Prostate gland (tissue), 2 donors: ENCODE data around the gene FOXB1.

ENCODE experiments used
- POLR2A ChIP-seq: fragments of 450-650 bp; IDR thresholded peaks from one replicate; pipeline ENCODE4 v1.6.1; 2016; ENCODE audit warnings: antibody characterized with exemption, mild to moderate bottlenecking
- POLR2AphosphoS5 ChIP-seq: sonication (generic); formaldehyde crosslinking; IDR thresholded peaks from one replicate; pipeline ENCODE4 v1.6.1; 2017; ENCODE audit warnings: antibody characterized with exemption
- TF ChIP-seq, protein P1 (sequence below), 4 experiments: fragments of 200-600 bp in 2 of 4; fragments of 450-650 bp in 2 of 4; sonication (generic) in 2 of 4; IDR thresholded peaks; 1 replicate in 3 of 4; 2 replicates in 1 of 4; pipeline ENCODE4 v1.5.1; 2016 to 2019; ENCODE audit warnings: antibody characterized with exemption in 4 of 4, mild to moderate bottlenecking in 2 of 4, moderate library complexity in 2 of 4

DNA sequence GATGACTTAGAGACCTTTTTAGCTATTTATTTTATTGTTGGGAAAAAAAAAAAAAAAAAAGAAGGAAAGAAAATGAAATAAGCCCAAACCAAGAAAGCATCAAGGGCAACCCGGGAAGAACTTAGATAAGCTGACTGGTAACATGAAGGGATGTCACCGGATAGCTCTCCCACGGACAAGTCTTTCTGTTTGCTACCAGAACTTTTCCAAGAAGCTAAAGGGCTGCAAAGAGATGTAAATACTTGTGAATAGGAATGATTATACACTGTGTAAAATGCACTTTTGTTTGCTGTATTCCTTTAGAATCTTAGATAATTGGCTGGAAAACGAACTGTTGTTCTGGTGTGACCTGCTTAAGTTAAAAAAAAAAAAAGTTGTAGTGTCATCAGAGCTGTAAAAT is 2.8 kb downstream of the FOXB1 start:
- TF ChIP-seq, protein P1, sequence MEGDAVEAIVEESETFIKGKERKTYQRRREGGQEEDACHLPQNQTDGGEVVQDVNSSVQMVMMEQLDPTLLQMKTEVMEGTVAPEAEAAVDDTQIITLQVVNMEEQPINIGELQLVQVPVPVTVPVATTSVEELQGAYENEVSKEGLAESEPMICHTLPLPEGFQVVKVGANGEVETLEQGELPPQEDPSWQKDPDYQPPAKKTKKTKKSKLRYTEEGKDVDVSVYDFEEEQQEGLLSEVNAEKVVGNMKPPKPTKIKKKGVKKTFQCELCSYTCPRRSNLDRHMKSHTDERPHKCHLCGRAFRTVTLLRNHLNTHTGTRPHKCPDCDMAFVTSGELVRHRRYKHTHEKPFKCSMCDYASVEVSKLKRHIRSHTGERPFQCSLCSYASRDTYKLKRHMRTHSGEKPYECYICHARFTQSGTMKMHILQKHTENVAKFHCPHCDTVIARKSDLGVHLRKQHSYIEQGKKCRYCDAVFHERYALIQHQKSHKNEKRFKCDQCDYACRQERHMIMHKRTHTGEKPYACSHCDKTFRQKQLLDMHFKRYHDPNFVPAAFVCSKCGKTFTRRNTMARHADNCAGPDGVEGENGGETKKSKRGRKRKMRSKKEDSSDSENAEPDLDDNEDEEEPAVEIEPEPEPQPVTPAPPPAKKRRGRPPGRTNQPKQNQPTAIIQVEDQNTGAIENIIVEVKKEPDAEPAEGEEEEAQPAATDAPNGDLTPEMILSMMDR (IDR thresholded peaks at IDR 0.05): no peak
- no peak for TF ChIP-seq POLR2A
- no peak for TF ChIP-seq POLR2AphosphoS5
